ENCODE data around the gene RIPOR3. TPM values are rescaled to one million over a fixed set of nuclear protein-coding genes. Genes with fewer than 3 reads are reported as not detected.

RIPOR3 gene
- total RNA-seq, 1 experiment from 2014 or later = 0.46 TPM

GRCh38 chr20:50720026-50720425 is 28.7 kb upstream of the RIPOR3 start:
- Histone ChIP-seq H2BK120ac (ENCODE audit: low read depth, low read length, poor library complexity, severe bottlenecking) (no peak overlapping the region), H3K14ac (ENCODE audit: insufficient read depth, low read length) (no peak overlapping the region), H3K56ac (ENCODE audit: insufficient read length, low read depth, low read length) (no peak overlapping the region), H2BK5ac (ENCODE audit: insufficient read length, low read length) (no peak overlapping the region), H3K18ac (ENCODE audit: insufficient read length, low read depth, low read length) (no peak overlapping the region), H2AK5ac (ENCODE audit: insufficient read length, low read length) (no peak overlapping the region), H3K27me3 (ENCODE audit: insufficient read depth, low read length) (no peaks in the 10 kb centered on the region), H3K4me2 (ENCODE audit: insufficient read depth, insufficient read length, low read length) (no peak overlapping the region), H2BK20ac (ENCODE audit: low read depth, low read length, poor library complexity, severe bottlenecking) (no peak overlapping the region), H2BK12ac (ENCODE audit: insufficient read length, low read depth, low read length) (no peak overlapping the region), H3K9me3 (ENCODE audit: control insufficient read depth, low read depth, low read length) (no peaks in the 10 kb centered on the region), H3K79me2 (ENCODE audit: insufficient read depth, low read length) (no peaks in the 10 kb centered on the region), H3K23me2 (ENCODE audit: insufficient read length, low read depth, low read length, poor library complexity, severe bottlenecking) (no peaks in the 10 kb centered on the region), H2BK15ac (ENCODE audit: low read depth, low read length) (no peak overlapping the region), H2AFZ (ENCODE audit: low read length) (no peak overlapping the region), H3T11ph (ENCODE audit: low read length) (no peak overlapping the region), H3K9ac (ENCODE audit: extremely low read depth, insufficient read length, low read length) (no peak overlapping the region), H3K79me1 (ENCODE audit: insufficient read depth, low read depth, low read length, poor library complexity, severe bottlenecking) (no peaks in the 10 kb centered on the region), H4K5ac (ENCODE audit: insufficient read length, low read depth, low read length) (no peak overlapping the region), H3K4me1 (ENCODE audit: insufficient read depth, low read length) (no peaks in the 10 kb centered on the region; the same call in 1 of the 2 replicates), H3K27ac (ENCODE audit: insufficient read length, low read depth, low read length) (no peak overlapping the region), H3K4ac (ENCODE audit: low read depth, low read length) (no peak overlapping the region), H4K8ac (replicated peaks; ENCODE audit: insufficient read length, low read depth, low read length) (no peak overlapping the region), H3K23ac (ENCODE audit: insufficient read length, low read depth, low read length) (no peak overlapping the region), H4K91ac (ENCODE audit: insufficient read length, low read depth, low read length) (no peak overlapping the region), H4K20me1 (ENCODE audit: control insufficient read depth, insufficient read depth, insufficient read length) (no peaks in the 10 kb centered on the region)
- no CpG with 5 or more reads among the region's 5 CpGs for WGBS (ENCODE audit: extremely low coverage, insufficient read length, low lambda C conversion rate)
- Mint-ChIP-seq H3K4me1 (peaks cover 10 to 12% of the 10 kb centered on the region in 2 experiments), H3K27me3 (ENCODE audit: low read depth) (peaks cover 2% of the 10 kb centered on the region; the same call in 1 of the 2 replicates), H3K9me3 (no peaks in the 10 kb centered on the region), H3K27ac (peak overlapping the region in 1 of 3 experiments; percentile 6; a peak in 1 of 7 replicates), H3K36me3 (ENCODE audit: insufficient read depth in 1 of 3, low read depth in 3 of 3) (no peaks in the 10 kb centered on the region; a peak in 1 of 7 replicates), H3K4me3 (no peak overlapping the region)
- no peak for TF ChIP-seq CTCF (conservative IDR thresholded peaks at IDR 0.05)
- DNase-seq = no peak
